A375 (cell line): Measurements from ENCODE around the gene CRTAP. TPM values are rescaled to one million over a fixed set of nuclear protein-coding genes. Genes with fewer than 3 reads are reported as not detected.

Experiments used
- small RNA-seq: library from RNA; depleted of rRNA; stranded (forward); fragments of <200 nt; gene quantifications from one replicate; pipeline ENCODE3, GENCODE V24; 2014
- total RNA-seq: library from RNA; depleted of rRNA; stranded (reverse); fragments of >200 nt; shearing (Covaris generic); gene quantifications from 2 replicates; pipeline ENCODE4 v1.2.3, GENCODE V29; 2014; rRNA removed

The CRTAP gene
- 185 and 194 TPM in 2 replicates for total RNA-seq

DNA sequence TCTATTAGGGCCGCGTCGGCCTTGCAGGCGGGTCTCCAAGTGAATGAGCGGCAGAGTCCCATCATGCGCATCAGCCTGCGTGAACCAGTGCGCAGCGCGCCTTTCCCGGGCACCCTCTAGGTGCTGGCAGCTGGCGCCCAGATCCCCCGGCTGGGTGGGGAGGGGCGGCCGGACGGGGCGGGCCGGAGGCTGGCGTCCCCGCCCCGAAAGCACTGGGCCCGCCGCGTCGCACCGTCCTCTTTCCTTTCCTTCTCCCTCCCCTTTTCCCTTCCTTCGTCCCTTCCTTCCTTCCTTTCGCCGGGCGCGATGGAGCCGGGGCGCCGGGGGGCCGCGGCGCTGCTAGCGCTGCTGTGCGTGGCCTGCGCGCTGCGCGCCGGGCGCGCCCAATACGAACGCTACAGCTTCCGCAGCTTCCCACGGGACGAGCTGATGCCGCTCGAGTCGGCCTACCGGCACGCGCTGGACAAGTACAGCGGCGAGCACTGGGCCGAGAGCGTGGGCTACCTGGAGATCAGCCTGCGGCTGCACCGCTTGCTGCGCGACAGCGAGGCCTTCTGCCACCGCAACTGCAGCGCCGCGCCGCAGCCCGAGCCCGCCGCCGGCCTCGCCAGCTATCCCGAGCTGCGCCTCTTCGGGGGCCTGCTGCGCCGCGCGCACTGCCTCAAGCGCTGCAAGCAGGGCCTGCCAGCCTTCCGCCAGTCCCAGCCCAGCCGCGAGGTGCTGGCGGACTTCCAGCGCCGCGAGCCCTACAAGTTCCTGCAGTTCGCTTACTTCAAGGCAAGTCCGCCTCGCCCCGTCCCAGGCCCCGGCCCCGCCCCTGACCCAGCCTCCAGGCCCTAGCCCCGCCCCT is at the start of gene CRTAP:
TSS of gene CRTAP (plus strand) at position 243 of the 850 bp plus-strand sequence. CDS start at position 307, 64 bp downstream.

Small RNAs within 50 kb of the gene (small RNA-seq; reads per million reads assigned to genes)
- gene AC123900.1 (not detected), gene RN7SL296P (not detected), gene SUMO2P10 (not detected)

Other genes starting within 250 kb of the CRTAP start
- gene CCR4, start 162.4 kb upstream of the CRTAP start, total RNA-seq: not detected in 2 replicates
- 28.0 and 34.7 TPM in 2 replicates for gene GLB1, start 16.9 kb upstream of the CRTAP start, total RNA-seq
- 4.5 and 4.6 TPM in 2 replicates for gene TMPPE, start 16.9 kb upstream of the CRTAP start, total RNA-seq
- 5.1 and 9.7 TPM in 2 replicates for gene SUSD5, start 104.8 kb downstream of the CRTAP start, total RNA-seq
- gene FBXL2, start 163.4 kb downstream of the CRTAP start, total RNA-seq: 2.4 and 3.6 TPM in 2 replicates